H1 (cell line): ENCODE results near the gene PHOSPHO1. TPM values are rescaled to one million over a fixed set of nuclear protein-coding genes. Genes with fewer than 3 reads are reported as not detected.

ENCODE experiments used
- CTCF ChIA-PET: fragments of 300-600 bp; sonication (Branson Sonifier 250); formaldehyde crosslinking; loops from one replicate; lab custom pipeline; 2021; ENCODE audit not compliant: partially characterized antibody; lab: Charles Lee
- POLR2A ChIA-PET: fragments of 300-600 bp; sonication (Branson Sonifier 250); formaldehyde crosslinking; loops from one replicate; lab custom pipeline; 2021; ENCODE audit warnings: inconsistent platforms; ENCODE audit not compliant: partially characterized antibody; lab: Charles Lee
- DNase-seq, 2 experiments: peaks; one replicate each; pipeline versions ENCODE4 v3.0.0 to v3.0.0-alpha.2; 2010 to 2022; ENCODE audit warnings: low spot score in 2 of 2, low read depth in 1 of 2, mixed read lengths in 1 of 2
- FAIRE-seq: peaks from 2 replicates; lab custom pipeline; 2011; peaks lifted over from hg19 to GRCh38; lab: Jason Lieb, UNC
- H2AFZ ChIP-seq: 2 replicates; pipeline ENCODE4 v1.8.1; 2012; ENCODE audit warnings: low read length, inconsistent platforms
- H2AK5ac ChIP-seq: 2 replicates; pipeline ENCODE4 v1.6.1; 2013; ENCODE audit warnings: low read depth, low read length
- H2BK120ac ChIP-seq: replicated peaks from 2 replicates; pipeline ENCODE3; 2013; ENCODE audit warnings: low read depth, low read length, inconsistent platforms
- H2BK12ac ChIP-seq: 2 replicates; pipeline ENCODE4 v1.6.1; 2013; ENCODE audit warnings: low read depth, low read length
- H2BK15ac ChIP-seq: 2 replicates; pipeline ENCODE4 v1.6.1; 2013; ENCODE audit warnings: low read length
- H2BK20ac ChIP-seq: 2 replicates; pipeline ENCODE4 v1.6.1; 2013; ENCODE audit warnings: low read length
- H2BK5ac ChIP-seq: 2 replicates; pipeline ENCODE4 v1.6.1; 2013; ENCODE audit warnings: low read depth, low read length
- H3K14ac ChIP-seq: 2 replicates; pipeline ENCODE4 v1.6.1; 2013; ENCODE audit warnings: inconsistent platforms; ENCODE audit not compliant: insufficient read length
- H3K18ac ChIP-seq: 2 replicates; pipeline ENCODE4 v1.6.1; 2013; ENCODE audit warnings: low read length; ENCODE audit errors: extremely low read depth
- H3K23ac ChIP-seq: 2 replicates; pipeline ENCODE4 v1.6.1; 2013; ENCODE audit warnings: inconsistent platforms; ENCODE audit not compliant: insufficient read length
- H3K23me2 ChIP-seq: 2 replicates; pipeline ENCODE4 v1.6.1; 2013; ENCODE audit warnings: low read depth, low read length
- H3K27ac ChIP-seq: 2 replicates; pipeline ENCODE4 v1.6.1; 2011; ENCODE audit warnings: low read depth, low read length, inconsistent platforms
- H3K27me3 ChIP-seq, 4 experiments: replicated peaks in 1 of 4; 1 replicate in 1 of 4; 2 replicates in 3 of 4; pipeline versions ENCODE4 v1.6.1 to v1.8.1; 2011 to 2013; ENCODE audit warnings: low read length in 3 of 4, mild to moderate bottlenecking in 3 of 4, inconsistent platforms in 2 of 4, mixed read lengths in 2 of 4, moderate library complexity in 1 of 4; ENCODE audit not compliant: control insufficient read depth in 3 of 4, insufficient read depth in 3 of 4; ENCODE audit errors: extremely low read depth in 1 of 4
- H3K36me3 ChIP-seq, 4 experiments: 2 replicates each; pipeline versions ENCODE4 v1.6.1 to v1.8.1; 2011 to 2013; ENCODE audit warnings: mild to moderate bottlenecking in 4 of 4, low read length in 3 of 4, moderate library complexity in 2 of 4, control low read depth in 1 of 4, inconsistent platforms in 1 of 4; ENCODE audit not compliant: insufficient read depth in 4 of 4, control insufficient read depth in 2 of 4
- H3K4ac ChIP-seq: replicated peaks from 2 replicates; pipeline ENCODE3; 2013; ENCODE audit warnings: low read length, low read depth, mixed read lengths, inconsistent platforms; ENCODE audit not compliant: insufficient read length
- H3K4me1 ChIP-seq, 4 experiments: replicated peaks in 1 of 4; 1 replicate in 1 of 4; 2 replicates in 3 of 4; pipeline versions ENCODE4 v1.6.1 to v1.8.1; 2011 to 2013; ENCODE audit warnings: low read length in 3 of 4, inconsistent platforms in 2 of 4, mixed read lengths in 1 of 4; ENCODE audit not compliant: insufficient read depth in 4 of 4, control insufficient read depth in 3 of 4
- H3K4me2 ChIP-seq, 2 experiments: 2 replicates each; pipeline versions ENCODE4 v1.6.1 to v1.8.1; 2011 to 2013; ENCODE audit warnings: low read depth in 2 of 2, low read length in 2 of 2, control low read depth in 1 of 2, inconsistent platforms in 1 of 2, mild to moderate bottlenecking in 1 of 2; ENCODE audit not compliant: insufficient read depth in 1 of 2
- H3K4me3 ChIP-seq, 4 experiments: fragments of 200-600, 300-600 bp in 1 of 4; sonication (generic), shearing (Covaris generic), sonication (Bioruptor Twin) in 1 of 4; 2 replicates each; pipeline versions ENCODE4 v1.5.1 to v1.8.1; 2011 to 2016; ENCODE audit warnings: low read length in 4 of 4, low read depth in 3 of 4, control low read depth in 2 of 4, inconsistent platforms in 2 of 4, mild to moderate bottlenecking in 2 of 4, mixed read lengths in 1 of 4, moderate library complexity in 1 of 4; ENCODE audit not compliant: insufficient read depth in 2 of 4; ENCODE audit errors: extremely low read depth in 1 of 4
- H3K56ac ChIP-seq: replicated peaks from 2 replicates; pipeline ENCODE3; 2013; ENCODE audit warnings: low read depth, mild to moderate bottlenecking, mixed read lengths, low read length, inconsistent platforms; ENCODE audit not compliant: insufficient read length
- H3K79me1 ChIP-seq: 2 replicates; pipeline ENCODE4 v1.6.1; 2013; ENCODE audit warnings: low read depth, low read length, control low read depth
- H3K79me2 ChIP-seq, 2 experiments: 2 replicates each; pipeline versions ENCODE4 v1.6.1 to v1.8.1; 2012 to 2013; ENCODE audit warnings: low read length in 2 of 2, mild to moderate bottlenecking in 2 of 2, inconsistent platforms in 1 of 2; ENCODE audit not compliant: insufficient read depth in 2 of 2, control insufficient read depth in 1 of 2
- H3K9ac ChIP-seq, 4 experiments: replicated peaks in 1 of 4; 1 replicate in 1 of 4; 2 replicates in 3 of 4; pipeline versions ENCODE4 v1.6.1 to v1.8.1; 2011 to 2013; ENCODE audit warnings: low read depth in 3 of 4, low read length in 3 of 4, control low read depth in 2 of 4, mild to moderate bottlenecking in 2 of 4, moderate library complexity in 2 of 4, inconsistent platforms in 1 of 4; ENCODE audit errors: extremely low read depth in 1 of 4
- H3K9me3 ChIP-seq, 2 experiments: 2 replicates each; pipeline versions ENCODE4 v1.6.1 to v1.8.1; 2012 to 2013; ENCODE audit warnings: mild to moderate bottlenecking in 2 of 2, moderate library complexity in 2 of 2, control low read depth in 1 of 2, inconsistent platforms in 1 of 2, low read depth in 1 of 2, low read length in 1 of 2, mixed read lengths in 1 of 2; ENCODE audit not compliant: insufficient read depth in 2 of 2
- H4K20me1 ChIP-seq, 2 experiments: replicated peaks in 1 of 2; 2 replicates each; pipeline versions ENCODE3 to v1.8.1; 2011 to 2013; ENCODE audit warnings: inconsistent platforms in 2 of 2, low read length in 2 of 2, mild to moderate bottlenecking in 1 of 2; ENCODE audit not compliant: insufficient read depth in 2 of 2, control insufficient read depth in 1 of 2
- H4K5ac ChIP-seq: 2 replicates; pipeline ENCODE4 v1.6.1; 2013; ENCODE audit warnings: low read length, low read depth, mixed read lengths, inconsistent platforms; ENCODE audit not compliant: insufficient read length
- H4K8ac ChIP-seq: 2 replicates; pipeline ENCODE4 v1.8.0; 2013; ENCODE audit warnings: mild to moderate bottlenecking, moderate library complexity, low read length, inconsistent platforms; ENCODE audit not compliant: insufficient read depth; ENCODE audit errors: extremely low read depth
- H4K91ac ChIP-seq: replicated peaks from 2 replicates; pipeline ENCODE3; 2013; ENCODE audit warnings: low read length, mixed read lengths, inconsistent platforms; ENCODE audit not compliant: insufficient read length
- CHD1 ChIP-seq: IDR thresholded peaks from 2 replicates; pipeline ENCODE4 v1.6.1; 2012; ENCODE audit warnings: low read depth, low read length, improper control_type of control experiment
- HDAC6 ChIP-seq: IDR thresholded peaks from one replicate; pipeline ENCODE4 v1.7.1; 2012; ENCODE audit warnings: low read depth, mild to moderate bottlenecking, inconsistent platforms, low read length, moderate library complexity
- POU5F1 ChIP-seq: IDR thresholded peaks from 2 replicates; pipeline ENCODE4 v1.6.1; 2011; ENCODE audit warnings: low read depth, mild to moderate bottlenecking, low read length, moderate library complexity
- SIN3A ChIP-seq, 2 experiments: IDR thresholded peaks in 1 of 2; conservative IDR thresholded peaks in 1 of 2; 2 replicates each; pipeline ENCODE4 v1.6.1; 2011 to 2012; ENCODE audit warnings: low read length in 2 of 2, improper control_type of control experiment in 1 of 2, low read depth in 1 of 2, mild to moderate bottlenecking in 1 of 2
- SIX5 ChIP-seq: IDR thresholded peaks from 2 replicates; pipeline ENCODE4 v1.6.1; 2011; ENCODE audit warnings: mild to moderate bottlenecking, low read depth, low read length
- SUZ12 ChIP-seq: fragments of 200-600 bp; sonication (generic); IDR thresholded peaks from 2 replicates; pipeline ENCODE4 v1.6.1; 2012; ENCODE audit warnings: mild to moderate bottlenecking, inconsistent platforms, low read length, moderate library complexity, mixed read lengths
- TEAD4 ChIP-seq: IDR thresholded peaks from 2 replicates; pipeline ENCODE4 v1.6.1; 2012; ENCODE audit warnings: low read depth, low read length, inconsistent platforms, mixed read lengths
- YY1 ChIP-seq: IDR thresholded peaks from 2 replicates; pipeline ENCODE4 v1.6.1; 2011; ENCODE audit warnings: low read depth, mild to moderate bottlenecking, low read length
- ZNF274 ChIP-seq: IDR thresholded peaks from 2 replicates; pipeline ENCODE4 v1.7.0; 2012; ENCODE audit warnings: low read length, borderline replicate concordance; ENCODE audit errors: extremely low read depth
- WGBS, 2 experiments: shearing (Covaris generic) in 1 of 2; methylation state at CpG; one replicate each; pipeline versions ENCODE4 v1.1.6 to v1.1.7; 2013 to 2015; ENCODE audit warnings: low lambda C conversion rate in 2 of 2, mixed read lengths in 2 of 2, inconsistent platforms in 1 of 2, low coverage in 1 of 2, missing lambda C conversion rate in 1 of 2; ENCODE audit not compliant: insufficient replicate concordance in 2 of 2, insufficient coverage in 1 of 2, insufficient read length in 1 of 2; ENCODE audit errors: extremely low coverage in 1 of 2, missing lambda C conversion rate in 1 of 2; 5-methylcytosine and 5-hydroxymethylcytosine counted together
- polyA plus RNA-seq, 7 experiments: library from polyadenylated mRNA; depleted of rRNA in 3 of 7; stranded (reverse) in 5 of 7; unstranded in 2 of 7; fragments of >200 nt in 5 of 7; fragments of 200-250 nt in 2 of 7; gene quantifications; 1 replicate in 5 of 7; 2 replicates in 1 of 7; 4 replicates in 1 of 7; pipeline versions ENCODE4 v1.2.1 to v1.2.3, GENCODE V29; 2011 to 2013; ENCODE audit warnings: missing spikeins in 2 of 7, mixed read lengths in 2 of 7
- total RNA-seq: library from RNA; stranded (reverse); fragmentation: NEBNext Ultra II Directional; extraction: Animal tissue kit (Norgen Biotek cat#: 25700); gene quantifications from 2 replicates; pipeline ENCODE4 v1.2.1, GENCODE V29; 2021

The PHOSPHO1 gene
- total and polyA plus RNA-seq, 2 of the 8 experiments (the other 6 are each of a cell fraction or from before 2014, with no cell fraction given), result 0.34 to 0.45 TPM

- DNase-seq (peak in 1 of 2 experiments; percentile 72), FAIRE-seq (no peak)
- Histone ChIP-seq H4K8ac (no peak overlapping the region), H2AK5ac (no peak overlapping the region), H3K36me3 (no peaks in the 10 kb centered on the region), H3K4ac (no peak overlapping the region), H3K14ac (no peak overlapping the region), H4K5ac (no peak overlapping the region), H3K23ac (no peak overlapping the region), H2BK20ac (no peak overlapping the region), H3K79me1 (no peaks in the 10 kb centered on the region), H2BK5ac (peak overlapping the region; percentile 63), H2BK15ac (0 out of 2 replicates have a peak overlapping the region, but pooled peaks have one; percentile 19), H4K20me1 (no peaks in the 10 kb centered on the region), H3K27me3 (no peaks in the 10 kb centered on the region), H3K4me3 (peak overlapping the region; percentile 78 to 97 (median 95)), H2BK120ac (no peak overlapping the region), H3K9ac (peak overlapping the region in 3 of 4 experiments; percentile 66 to 76 (median 69); a peak in 6 of 7 replicates), H3K23me2 (peaks cover 13% of the 10 kb centered on the region), H3K18ac (peak overlapping the region; percentile 52; the same call in 1 of the 2 replicates), H2BK12ac (0 out of 2 replicates have a peak overlapping the region, but pooled peaks have one; percentile 6), H3K9me3 (no peaks in the 10 kb centered on the region), H2AFZ (peak overlapping the region; percentile 99), H4K91ac (peak overlapping the region; percentile 59), H3K79me2 (no peaks in the 10 kb centered on the region), H3K27ac (peak overlapping the region; percentile 53; the same call in 1 of the 2 replicates), H3K56ac (no peak overlapping the region), H3K4me2 (peak overlapping the region; percentile 86 to 99), H3K4me1 (peaks cover 0 to 3% (median 1%) of the 10 kb centered on the region in 4 experiments; a peak in 1 of 7 replicates)
- CTCF ChIA-PET, result interaction anchor here (0.6 to 2.4 kb wide), 6 partner anchors 14 to 309 kb away, joined by 3 to 6 read pairs (median 5); no protein-coding TSS in a partner anchor
- 3% methylated on average over 21 of the region's 21 CpGs; no CpG with 5 or more reads in 1 of the 2 experiments for WGBS, 2 experiments
- POLR2A ChIA-PET, result interaction anchor here (0.6 to 3.8 kb wide), 8 partner anchors 10 to 198 kb away, joined by 3 to 13 read pairs (median 5); partner anchors contain the start of genes ABI3 and GNGT2
- TF ChIP-seq TEAD4 (no peak), YY1 (no peak), CHD1 (no peak), ZNF274 (no peak), SIX5 (no peak), POU5F1 (no peak), SUZ12 (no peak), SIN3A (conservative IDR thresholded peaks at IDR 0.05 in 1 of 2, IDR thresholded peaks at IDR 0.05 in 1 of 2; ENCODE audit: low read depth in 1 of 2, low read length in 2 of 2) (peak in 1 of 2 experiments; percentile 64; a peak in 1 of 4 replicates), HDAC6 (no peak)
Measured at GRCh38 chr17:49193513-49194296, 36.9 kb downstream of the PHOSPHO1 start.
